H9 (cell line): Measurements from ENCODE around the gene NXPH1. TPM values are rescaled to one million over a fixed set of nuclear protein-coding genes. Genes with fewer than 3 reads are reported as not detected.

ENCODE experiments used
- DNase-seq: peaks from one replicate; pipeline ENCODE4 v3.0.0-alpha.2; 2017
- H2AFZ ChIP-seq: one replicate; pipeline ENCODE4 v1.6.1; 2013; ENCODE audit warnings: mild to moderate bottlenecking, low read length, control low read depth, moderate library complexity
- H2AK5ac ChIP-seq: 2 replicates; pipeline ENCODE4 v1.6.1; 2013; ENCODE audit warnings: low read length, control low read depth, mixed read lengths; ENCODE audit not compliant: insufficient read length
- H2BK120ac ChIP-seq: one replicate; pipeline ENCODE4 v1.6.1; 2013; ENCODE audit warnings: low read depth, mild to moderate bottlenecking, low read length, control low read depth, inconsistent platforms; ENCODE audit not compliant: poor library complexity, severe bottlenecking
- H2BK12ac ChIP-seq: 2 replicates; pipeline ENCODE4 v1.6.1; 2013; ENCODE audit warnings: low read length, control low read depth, mixed read lengths, low read depth; ENCODE audit not compliant: insufficient read length
- H2BK15ac ChIP-seq: 2 replicates; pipeline ENCODE4 v1.6.1; 2013; ENCODE audit warnings: low read depth, low read length, control low read depth
- H2BK20ac ChIP-seq: one replicate; pipeline ENCODE4 v1.6.1; 2013; ENCODE audit warnings: low read depth, mild to moderate bottlenecking, low read length, control low read depth, inconsistent platforms; ENCODE audit not compliant: poor library complexity, severe bottlenecking
- H2BK5ac ChIP-seq: 2 replicates; pipeline ENCODE4 v1.6.1; 2013; ENCODE audit warnings: low read length, control low read depth, mixed read lengths; ENCODE audit not compliant: insufficient read length
- H3K14ac ChIP-seq: 2 replicates; pipeline ENCODE4 v1.6.1; 2013; ENCODE audit warnings: low read length, control low read depth; ENCODE audit not compliant: insufficient read depth
- H3K18ac ChIP-seq: 2 replicates; pipeline ENCODE4 v1.6.1; 2013; ENCODE audit warnings: low read depth, mild to moderate bottlenecking, mixed read lengths, low read length, control low read depth; ENCODE audit not compliant: insufficient read length
- H3K23ac ChIP-seq: 2 replicates; pipeline ENCODE4 v1.6.1; 2013; ENCODE audit warnings: low read length, control low read depth, mixed read lengths, low read depth; ENCODE audit not compliant: insufficient read length
- H3K23me2 ChIP-seq: 2 replicates; pipeline ENCODE4 v1.6.1; 2013; ENCODE audit warnings: low read depth, mild to moderate bottlenecking, mixed read lengths, low read length, control low read depth; ENCODE audit not compliant: insufficient read length, poor library complexity, severe bottlenecking
- H3K27ac ChIP-seq: 2 replicates; pipeline ENCODE4 v1.5.1; 2013; ENCODE audit warnings: low read length, control low read depth, mixed read lengths, low read depth; ENCODE audit not compliant: insufficient read length
- H3K27me3 ChIP-seq: 2 replicates; pipeline ENCODE4 v1.6.1; 2013; ENCODE audit warnings: low read length, control low read depth, inconsistent platforms; ENCODE audit not compliant: insufficient read depth
- H3K4ac ChIP-seq: 2 replicates; pipeline ENCODE4 v1.6.1; 2013; ENCODE audit warnings: low read depth, mild to moderate bottlenecking, control low read depth, inconsistent platforms, low read length, moderate library complexity
- H3K4me1 ChIP-seq: 2 replicates; pipeline ENCODE4 v1.6.1; 2013; ENCODE audit warnings: low read length, control low read depth, inconsistent platforms; ENCODE audit not compliant: insufficient read depth
- H3K4me2 ChIP-seq: 2 replicates; pipeline ENCODE4 v1.6.1; 2013; ENCODE audit warnings: low read length, control low read depth, mixed read lengths; ENCODE audit not compliant: insufficient read length, insufficient read depth
- H3K56ac ChIP-seq: 2 replicates; pipeline ENCODE4 v1.6.1; 2013; ENCODE audit warnings: low read depth, mild to moderate bottlenecking, mixed read lengths, low read length, control low read depth; ENCODE audit not compliant: insufficient read length
- H3K79me1 ChIP-seq: 2 replicates; pipeline ENCODE4 v1.6.1; 2013; ENCODE audit warnings: low read depth, mild to moderate bottlenecking, moderate library complexity, low read length, control low read depth, inconsistent platforms; ENCODE audit not compliant: insufficient read depth, poor library complexity, severe bottlenecking
- H3K79me2 ChIP-seq: 2 replicates; pipeline ENCODE4 v1.6.1; 2013; ENCODE audit warnings: low read length, control low read depth, inconsistent platforms; ENCODE audit not compliant: insufficient read depth
- H3K9ac ChIP-seq: 2 replicates; pipeline ENCODE4 v1.6.1; 2013; ENCODE audit warnings: low read length, control low read depth, mixed read lengths; ENCODE audit not compliant: insufficient read length; ENCODE audit errors: extremely low read depth
- H3K9me3 ChIP-seq: one replicate; pipeline ENCODE4 v1.6.1; 2013; ENCODE audit warnings: low read depth, low read length, inconsistent platforms; ENCODE audit not compliant: control insufficient read depth
- H3T11ph ChIP-seq: one replicate; pipeline ENCODE4 v1.6.1; 2013; ENCODE audit warnings: mild to moderate bottlenecking, low read length, control low read depth, inconsistent platforms
- H4K20me1 ChIP-seq: one replicate; pipeline ENCODE4 v1.6.1; 2013; ENCODE audit not compliant: control insufficient read depth, insufficient read length, insufficient read depth
- H4K5ac ChIP-seq: 2 replicates; pipeline ENCODE4 v1.6.1; 2013; ENCODE audit warnings: low read depth, mild to moderate bottlenecking, mixed read lengths, low read length, control low read depth; ENCODE audit not compliant: insufficient read length
- H4K8ac ChIP-seq: replicated peaks from 2 replicates; pipeline ENCODE4 v1.6.1; 2013; ENCODE audit warnings: low read length, control low read depth, mixed read lengths, low read depth; ENCODE audit not compliant: insufficient read length
- H4K91ac ChIP-seq: 2 replicates; pipeline ENCODE4 v1.6.1; 2013; ENCODE audit warnings: low read depth, mild to moderate bottlenecking, moderate library complexity, mixed read lengths, low read length, control low read depth; ENCODE audit not compliant: insufficient read length
- H3K27ac Mint-ChIP-seq, 3 experiments: 2 replicates in 2 of 3; 3 replicates in 1 of 3; pipeline ENCODE4 v1.8.0; 2020 to 2021; ENCODE audit warnings: mixed read lengths in 3 of 3, mild to moderate bottlenecking in 1 of 3, moderate library complexity in 1 of 3
- H3K27me3 Mint-ChIP-seq: 2 replicates; pipeline ENCODE4 v1.8.0; 2021; ENCODE audit warnings: low read depth, mild to moderate bottlenecking, moderate library complexity, mixed read lengths
- H3K36me3 Mint-ChIP-seq, 3 experiments: 2 replicates in 2 of 3; 3 replicates in 1 of 3; pipeline ENCODE4 v1.8.0; 2020 to 2021; ENCODE audit warnings: low read depth in 3 of 3, mixed read lengths in 3 of 3; ENCODE audit not compliant: insufficient read depth in 1 of 3
- H3K4me1 Mint-ChIP-seq, 2 experiments: 2 replicates each; pipeline ENCODE4 v1.8.0; 2020; ENCODE audit warnings: mixed read lengths in 2 of 2
- H3K4me3 Mint-ChIP-seq, 2 experiments: 2 replicates in 1 of 2; 3 replicates in 1 of 2; pipeline ENCODE4 v1.8.0; 2020 to 2021; ENCODE audit warnings: mild to moderate bottlenecking in 2 of 2, mixed read lengths in 2 of 2, moderate library complexity in 1 of 2
- H3K9me3 Mint-ChIP-seq, 2 experiments: 2 replicates in 1 of 2; 3 replicates in 1 of 2; pipeline ENCODE4 v1.8.0; 2020; ENCODE audit warnings: mild to moderate bottlenecking in 2 of 2, mixed read lengths in 2 of 2, moderate library complexity in 1 of 2
- CTCF ChIP-seq: fragments of 200-600 bp; sonication (generic); conservative IDR thresholded peaks from 3 replicates; pipeline ENCODE4 v1.8.0; 2021; ENCODE audit warnings: antibody characterized with exemption, mild to moderate bottlenecking
- WGBS: extraction: QIAGEN DNeasy Blood & Tissue Kit; methylation state at CpG from one replicate; pipeline ENCODE4 v1.1.7; 2013; ENCODE audit warnings: missing lambda C conversion rate, low lambda C conversion rate, mixed read lengths; ENCODE audit not compliant: insufficient read length; ENCODE audit errors: extremely low coverage; 5-methylcytosine and 5-hydroxymethylcytosine counted together
- total RNA-seq: library from RNA; stranded (reverse); gene quantifications from 2 replicates; pipeline ENCODE4 v1.2.1, GENCODE V29; 2021

The NXPH1 gene
- total RNA-seq, 1 experiment from 2014 or later, result 0.15 TPM

DNA sequence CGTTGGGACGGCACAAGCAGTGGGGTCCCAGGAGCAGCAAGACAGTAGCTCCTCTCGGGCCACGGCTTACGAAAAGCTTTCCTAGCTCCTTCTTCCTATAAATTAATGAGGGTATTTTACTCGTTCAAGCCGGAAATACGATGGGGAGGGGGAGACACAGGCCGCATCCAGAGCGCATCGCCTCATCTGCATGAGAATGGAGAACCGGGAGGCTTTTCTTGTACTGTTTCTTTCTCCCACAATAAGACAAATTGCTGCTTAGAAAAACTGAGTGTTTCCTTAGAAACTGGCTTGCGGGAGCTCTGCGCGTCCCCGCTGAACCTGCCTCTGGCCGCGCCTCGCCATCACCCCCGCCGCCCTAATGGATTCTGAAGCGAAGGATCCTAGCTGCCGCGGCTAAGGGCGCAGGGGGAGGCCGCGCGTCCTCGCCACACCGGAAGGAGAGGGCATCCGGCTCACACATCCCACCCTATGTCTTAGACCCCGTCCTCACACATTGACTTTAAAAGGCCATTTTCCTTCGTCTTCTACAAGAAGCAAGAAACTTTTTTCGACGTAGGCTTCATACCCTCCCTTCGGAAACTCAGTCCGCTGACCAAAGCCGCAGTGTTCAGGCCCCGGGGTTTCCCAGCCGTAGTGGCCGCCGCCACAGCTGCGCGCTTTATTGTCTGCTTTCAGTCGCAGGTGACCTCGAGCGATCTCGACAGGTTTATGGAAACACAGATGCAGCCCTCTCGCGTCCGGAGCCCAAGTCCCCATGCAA lies 8.8 kb downstream of the NXPH1 start:
- no peak for TF ChIP-seq CTCF
- no peak overlapping the region for H4K91ac ChIP-seq
- H3K79me2 ChIP-seq, result no peaks in the 10 kb centered on the region
- H2BK12ac ChIP-seq, result no peak overlapping the region
- H2BK5ac ChIP-seq, result no peak overlapping the region
- no peak overlapping the region for H3K4ac ChIP-seq
- H2AFZ ChIP-seq, result no peak overlapping the region
- H3K56ac ChIP-seq, result no peak overlapping the region
- DNase-seq, result peak; percentile 64
- H3K18ac ChIP-seq, result peak overlapping the region; percentile 27
- H3K4me1 ChIP-seq, result peaks cover 2% of the 10 kb centered on the region; the same call in 1 of the 2 replicates
- Mint-ChIP-seq H3K4me1 (peaks cover 42 to 43% of the 10 kb centered on the region in 2 experiments), H3K4me3 (peak overlapping the region; percentile 71 to 90), H3K9me3 (peaks cover 0 to 3% of the 10 kb centered on the region in 2 experiments; a peak in 1 of 5 replicates), H3K27ac (peak overlapping the region in 2 of 3 experiments; percentile 57 to 65; a peak in 1 of 7 replicates), H3K36me3 (no peaks in the 10 kb centered on the region), H3K27me3 (peaks cover 94% of the 10 kb centered on the region)
- H3K27me3 ChIP-seq, result peaks cover 43% of the 10 kb centered on the region; the same call in 1 of the 2 replicates
- H3K9ac ChIP-seq, result no peak overlapping the region
- H3K23me2 ChIP-seq, result peaks cover 37% of the 10 kb centered on the region
- no peak overlapping the region for H2BK120ac ChIP-seq
- H3T11ph ChIP-seq, result no peak overlapping the region
- no peaks in the 10 kb centered on the region for H4K20me1 ChIP-seq
- H2AK5ac ChIP-seq, result no peak overlapping the region
- no peaks in the 10 kb centered on the region for H3K79me1 ChIP-seq
- no peak overlapping the region for H4K8ac ChIP-seq
- H3K9me3 ChIP-seq, result no peaks in the 10 kb centered on the region
- H3K4me2 ChIP-seq, result peak overlapping the region; percentile 59
- H3K27ac ChIP-seq, result no peak overlapping the region
- no peak overlapping the region for H2BK15ac ChIP-seq
- H3K14ac ChIP-seq, result no peak overlapping the region
- H2BK20ac ChIP-seq, result no peak overlapping the region
- H4K5ac ChIP-seq, result no peak overlapping the region
- WGBS, result no CpG with 5 or more reads among the region's 51 CpGs
- H3K23ac ChIP-seq, result no peak overlapping the region
